ENCODE data around the gene SYTL2.

GRCh38 chr11:85810871-85811611 lies at the start of gene SYTL2:
- TF ChIP-seq, protein P1, sequence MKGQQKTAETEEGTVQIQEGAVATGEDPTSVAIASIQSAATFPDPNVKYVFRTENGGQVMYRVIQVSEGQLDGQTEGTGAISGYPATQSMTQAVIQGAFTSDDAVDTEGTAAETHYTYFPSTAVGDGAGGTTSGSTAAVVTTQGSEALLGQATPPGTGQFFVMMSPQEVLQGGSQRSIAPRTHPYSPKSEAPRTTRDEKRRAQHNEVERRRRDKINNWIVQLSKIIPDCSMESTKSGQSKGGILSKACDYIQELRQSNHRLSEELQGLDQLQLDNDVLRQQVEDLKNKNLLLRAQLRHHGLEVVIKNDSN (IDR thresholded peaks at IDR 0.05; ENCODE audit: borderline replicate concordance, low read depth): no peak
- no peak for TF ChIP-seq RFX5 (IDR thresholded peaks at IDR 0.05; ENCODE audit: low read length)
- no peak for TF ChIP-seq CTCF (IDR thresholded peaks at IDR 0.05)
- no peak for TF ChIP-seq RXRA (IDR thresholded peaks at IDR 0.05; ENCODE audit: borderline replicate concordance, low read depth)
- peak; percentile 70 for TF ChIP-seq POLR2AphosphoS5 (IDR thresholded peaks at IDR 0.05; ENCODE audit: low read depth, low read length)
- no peak for TF ChIP-seq RCOR1 (IDR thresholded peaks at IDR 0.05; ENCODE audit: low read length)
- no peak for TF ChIP-seq EP300 (IDR thresholded peaks at IDR 0.05; ENCODE audit: borderline replicate concordance in 1 of 2, low read depth in 1 of 2, low read length in 1 of 2)
- TF ChIP-seq FOXM1 (IDR thresholded peaks at IDR 0.05; ENCODE audit: low read depth): no peak
- TF ChIP-seq, protein P2, sequence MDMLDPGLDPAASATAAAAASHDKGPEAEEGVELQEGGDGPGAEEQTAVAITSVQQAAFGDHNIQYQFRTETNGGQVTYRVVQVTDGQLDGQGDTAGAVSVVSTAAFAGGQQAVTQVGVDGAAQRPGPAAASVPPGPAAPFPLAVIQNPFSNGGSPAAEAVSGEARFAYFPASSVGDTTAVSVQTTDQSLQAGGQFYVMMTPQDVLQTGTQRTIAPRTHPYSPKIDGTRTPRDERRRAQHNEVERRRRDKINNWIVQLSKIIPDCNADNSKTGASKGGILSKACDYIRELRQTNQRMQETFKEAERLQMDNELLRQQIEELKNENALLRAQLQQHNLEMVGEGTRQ (IDR thresholded peaks at IDR 0.05; ENCODE audit: borderline replicate concordance, low read depth, low read length): no peak
- TF ChIP-seq NFIC (IDR thresholded peaks at IDR 0.05; ENCODE audit: borderline replicate concordance): no peak
- TF ChIP-seq FOSL2 (IDR thresholded peaks at IDR 0.05; ENCODE audit: borderline replicate concordance, low read depth): no peak
- no peak for TF ChIP-seq CHD2 (IDR thresholded peaks at IDR 0.05; ENCODE audit: low read length, partially characterized antibody)
- TF ChIP-seq RAD21 (IDR thresholded peaks at IDR 0.05; ENCODE audit: low read length): no peak
- TF ChIP-seq TEAD4 (IDR thresholded peaks at IDR 0.05; ENCODE audit: borderline replicate concordance, insufficient read depth): 0 out of 2 replicates have a peak, but pooled peaks have one; percentile 11

All from SK-N-SH (cell line).